GM12891 (cell line): ENCODE measurements around the gene BMPR1A.

ENCODE experiments used
- PAX5 ChIP-seq: IDR thresholded peaks from 2 replicates; pipeline ENCODE4 v1.6.1; 2011; ENCODE audit warnings: low read length, moderate library complexity, mild to moderate bottlenecking; ENCODE audit not compliant: insufficient read depth, severe bottlenecking
- POLR2A ChIP-seq: IDR thresholded peaks from 2 replicates; pipeline ENCODE4 v1.6.1; 2011; ENCODE audit warnings: low read depth, low read length, control low read depth
- POLR2AphosphoS5 ChIP-seq: IDR thresholded peaks from 2 replicates; pipeline ENCODE4 v1.6.1; 2011; ENCODE audit warnings: low read depth, low read length, control low read depth
- TAF1 ChIP-seq: IDR thresholded peaks from 2 replicates; pipeline ENCODE4 v1.6.1; 2011; ENCODE audit warnings: low read depth, low read length, control low read depth

GRCh38 chr10:86938260-86938659 is 181.8 kb downstream of the BMPR1A start:
- TF ChIP-seq PAX5 (no peak), POLR2A (no peak), POLR2AphosphoS5 (no peak), TAF1 (no peak)
